Trophoblast cell (in vitro differentiated cells and primary cell): Measurements from ENCODE around the gene MEOX2.

ENCODE experiments used
- DNase-seq, 2 donors: peaks; one replicate each; pipeline ENCODE4 v3.0.0-alpha.2; 2016
- H2AFZ ChIP-seq: 2 replicates; pipeline ENCODE4 v1.6.1; 2013; ENCODE audit warnings: low read length, moderate library complexity, mild to moderate bottlenecking; ENCODE audit not compliant: insufficient read depth, poor library complexity
- H2AK5ac ChIP-seq: 2 replicates; pipeline ENCODE4 v1.6.1; 2013; ENCODE audit warnings: mild to moderate bottlenecking, low read length
- H2BK120ac ChIP-seq: 2 replicates; pipeline ENCODE4 v1.6.1; 2013; ENCODE audit warnings: low read length, mild to moderate bottlenecking, moderate library complexity; ENCODE audit not compliant: insufficient read depth, poor library complexity
- H2BK12ac ChIP-seq: 2 replicates; pipeline ENCODE4 v1.6.1; 2013; ENCODE audit warnings: mild to moderate bottlenecking, low read length, moderate library complexity
- H2BK5ac ChIP-seq: 2 replicates; pipeline ENCODE4 v1.6.1; 2013; ENCODE audit warnings: low read length, low read depth, moderate library complexity, mild to moderate bottlenecking; ENCODE audit not compliant: poor library complexity
- H3K14ac ChIP-seq: 2 replicates; pipeline ENCODE4 v1.6.1; 2013; ENCODE audit warnings: mild to moderate bottlenecking, low read length
- H3K18ac ChIP-seq: 2 replicates; pipeline ENCODE4 v1.6.1; 2013; ENCODE audit warnings: mild to moderate bottlenecking, low read length
- H3K23ac ChIP-seq: 2 replicates; pipeline ENCODE4 v1.6.1; 2013; ENCODE audit warnings: low read length
- H3K27ac ChIP-seq: 2 replicates; pipeline ENCODE4 v1.5.1; 2013; ENCODE audit warnings: low read depth, mild to moderate bottlenecking, inconsistent platforms, low read length, moderate library complexity
- H3K27me3 ChIP-seq: 2 replicates; pipeline ENCODE4 v1.6.1; 2013; ENCODE audit warnings: inconsistent platforms, mild to moderate bottlenecking, low read length, moderate library complexity; ENCODE audit not compliant: insufficient read depth
- H3K36me3 ChIP-seq, 2 experiments: 1 replicate in 1 of 2; 2 replicates in 1 of 2; pipeline ENCODE4 v1.6.1; 2013; ENCODE audit warnings: low read length in 2 of 2, mild to moderate bottlenecking in 2 of 2, moderate library complexity in 1 of 2; ENCODE audit not compliant: insufficient read depth in 2 of 2, control insufficient read depth in 1 of 2
- H3K4ac ChIP-seq: 2 replicates; pipeline ENCODE4 v1.6.1; 2013; ENCODE audit warnings: low read depth, mild to moderate bottlenecking, low read length, moderate library complexity
- H3K4me1 ChIP-seq, 2 experiments: 1 replicate in 1 of 2; 2 replicates in 1 of 2; pipeline ENCODE4 v1.6.1; 2013; ENCODE audit warnings: low read length in 2 of 2, mild to moderate bottlenecking in 2 of 2, moderate library complexity in 1 of 2; ENCODE audit not compliant: insufficient read depth in 2 of 2, control insufficient read depth in 1 of 2
- H3K4me2 ChIP-seq: 2 replicates; pipeline ENCODE4 v1.6.1; 2013; ENCODE audit warnings: inconsistent platforms, mild to moderate bottlenecking, low read length, moderate library complexity
- H3K4me3 ChIP-seq: 2 replicates; pipeline ENCODE4 v1.5.1; 2013; ENCODE audit warnings: mild to moderate bottlenecking, low read depth, low read length, inconsistent platforms
- H3K79me1 ChIP-seq: one replicate; pipeline ENCODE4 v1.6.1; 2013; ENCODE audit warnings: low read length
- H3K79me2 ChIP-seq: 2 replicates; pipeline ENCODE4 v1.6.1; 2013; ENCODE audit warnings: low read length, mild to moderate bottlenecking; ENCODE audit not compliant: control insufficient read depth, insufficient read depth, poor library complexity
- H3K9ac ChIP-seq: 2 replicates; pipeline ENCODE4 v1.6.1; 2013; ENCODE audit warnings: mild to moderate bottlenecking, low read length
- H3K9me3 ChIP-seq: 2 replicates; pipeline ENCODE4 v1.6.1; 2013; ENCODE audit warnings: low read depth, mild to moderate bottlenecking, control low read depth, inconsistent platforms, low read length; ENCODE audit not compliant: insufficient read depth
- H4K12ac ChIP-seq: 2 replicates; pipeline ENCODE4 v1.6.1; 2013; ENCODE audit warnings: low read depth, mild to moderate bottlenecking, low read length, moderate library complexity
- H4K8ac ChIP-seq: 2 replicates; pipeline ENCODE4 v1.6.1; 2013; ENCODE audit warnings: low read depth, mild to moderate bottlenecking, low read length, moderate library complexity
- H4K91ac ChIP-seq: one replicate; pipeline ENCODE4 v1.6.1; 2013; ENCODE audit warnings: low read depth, mild to moderate bottlenecking, low read length, moderate library complexity
- WGBS: extraction: QIAGEN DNeasy Blood & Tissue Kit; methylation state at CpG from one replicate; pipeline ENCODE4 v1.1.7; 2013; ENCODE audit warnings: missing lambda C conversion rate; ENCODE audit not compliant: insufficient read length, insufficient coverage; ENCODE audit errors: extremely low coverage; 5-methylcytosine and 5-hydroxymethylcytosine counted together

The MEOX2 gene

GRCh38 chr7:15707570-15707969 lies 21.1 kb upstream of the MEOX2 start:
- H3K4me2 ChIP-seq, result no peak overlapping the region
- no peak overlapping the region for H2BK5ac ChIP-seq
- no peak overlapping the region for H4K12ac ChIP-seq
- no peaks in the 10 kb centered on the region for H3K9me3 ChIP-seq
- no peak overlapping the region for H3K4ac ChIP-seq
- no peak overlapping the region for H2AK5ac ChIP-seq
- no peak overlapping the region for H3K9ac ChIP-seq
- no peak overlapping the region for H2BK120ac ChIP-seq
- H3K18ac ChIP-seq, result no peak overlapping the region
- no peaks in the 10 kb centered on the region for H3K79me2 ChIP-seq
- no peak for DNase-seq
- H3K14ac ChIP-seq, result no peak overlapping the region
- H3K23ac ChIP-seq, result no peak overlapping the region
- H3K27ac ChIP-seq, result no peak overlapping the region
- no peaks in the 10 kb centered on the region for H3K36me3 ChIP-seq
- no peak overlapping the region for H4K91ac ChIP-seq
- no peaks in the 10 kb centered on the region for H3K4me1 ChIP-seq
- H3K4me3 ChIP-seq, result no peak overlapping the region
- no peak overlapping the region for H4K8ac ChIP-seq
- no peaks in the 10 kb centered on the region for H3K27me3 ChIP-seq
- no CpG with 5 or more reads among the region's 1 CpG for WGBS
- no peaks in the 10 kb centered on the region for H3K79me1 ChIP-seq
- H2AFZ ChIP-seq, result no peak overlapping the region
- no peak overlapping the region for H2BK12ac ChIP-seq

DNA sequence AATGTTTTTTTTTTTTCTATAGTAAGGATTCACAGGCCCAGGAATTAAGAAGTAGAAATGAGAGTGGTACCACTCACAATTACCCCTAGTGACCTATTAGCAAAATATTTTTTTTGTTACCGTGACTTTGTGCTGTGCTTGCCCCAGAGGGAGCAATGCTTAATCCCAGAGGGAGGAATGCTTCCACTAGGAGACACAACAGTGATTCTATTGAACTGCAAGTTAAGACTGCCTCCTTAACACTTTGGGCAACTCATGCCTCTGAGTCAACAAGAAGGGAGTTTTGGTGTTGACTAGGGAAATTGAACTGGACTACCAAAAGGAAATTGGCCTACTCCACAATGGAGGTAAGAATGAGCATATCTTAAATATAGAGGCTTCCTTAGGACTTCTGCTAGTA lies 17.2 kb upstream of the MEOX2 start:
- H3K4ac ChIP-seq, result no peak overlapping the region
- no peak overlapping the region for H3K9ac ChIP-seq
- no peaks in the 10 kb centered on the region for H3K79me1 ChIP-seq
- no peak overlapping the region for H2BK12ac ChIP-seq
- no peak overlapping the region for H2AFZ ChIP-seq
- H3K36me3 ChIP-seq, result no peaks in the 10 kb centered on the region
- no CpG with 5 or more reads among the region's 1 CpG for WGBS
- H4K8ac ChIP-seq, result no peak overlapping the region
- H4K12ac ChIP-seq, result no peak overlapping the region
- no peak overlapping the region for H2BK5ac ChIP-seq
- H3K4me2 ChIP-seq, result no peak overlapping the region
- no peak overlapping the region for H3K18ac ChIP-seq
- no peak overlapping the region for H2AK5ac ChIP-seq
- H3K14ac ChIP-seq, result no peak overlapping the region
- no peak for DNase-seq
- H3K9me3 ChIP-seq, result no peaks in the 10 kb centered on the region
- H3K27ac ChIP-seq, result no peak overlapping the region
- H2BK120ac ChIP-seq, result no peak overlapping the region
- no peak overlapping the region for H4K91ac ChIP-seq
- no peaks in the 10 kb centered on the region for H3K4me1 ChIP-seq
- H3K23ac ChIP-seq, result no peak overlapping the region
- H3K27me3 ChIP-seq, result no peaks in the 10 kb centered on the region
- no peak overlapping the region for H3K4me3 ChIP-seq
- no peaks in the 10 kb centered on the region for H3K79me2 ChIP-seq

GRCh38 chr7:15692501-15693020 lies 6.1 kb upstream of the MEOX2 start:
- no CpG with 5 or more reads among the region's 5 CpGs for WGBS
- Histone ChIP-seq H3K4me2 (no peak overlapping the region), H4K8ac (no peak overlapping the region)

DNA sequence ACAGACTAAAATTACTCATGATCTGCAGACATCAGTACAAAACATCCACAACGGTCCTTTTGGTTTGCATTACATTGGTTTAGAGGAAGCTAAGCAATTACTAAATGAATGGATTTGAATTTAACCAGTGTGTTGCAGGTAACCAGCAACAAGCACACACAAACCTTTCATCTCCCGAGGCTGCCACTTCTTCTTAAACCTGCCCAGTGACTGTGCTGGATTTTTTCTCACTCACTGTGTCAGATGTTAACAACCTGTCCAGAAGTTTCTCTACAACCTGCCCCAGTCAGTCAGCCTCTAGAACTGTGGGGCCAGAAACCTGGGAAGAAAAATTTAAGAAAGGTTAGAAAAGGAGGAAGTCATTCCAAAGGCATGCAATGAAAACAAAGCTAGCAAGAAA lies 2.4 kb upstream of the MEOX2 start:
- no peaks in the 10 kb centered on the region for H3K79me1 ChIP-seq
- no peak for DNase-seq

More at GRCh38 chr7:15692501-15693020, 6.1 kb upstream of the MEOX2 start:
- Histone ChIP-seq H3K23ac (no peak overlapping the region), H2AFZ (no peak overlapping the region), H2BK12ac (no peak overlapping the region), H3K14ac (no peak overlapping the region), H4K12ac (no peak overlapping the region), H2AK5ac (no peak overlapping the region), H3K4me3 (no peak overlapping the region), H3K18ac (no peak overlapping the region), H3K4ac (no peak overlapping the region), H2BK120ac (no peak overlapping the region), H2BK5ac (no peak overlapping the region), H3K36me3 (no peaks in the 10 kb centered on the region), H3K27ac (no peak overlapping the region), H4K91ac (no peak overlapping the region), H3K9ac (no peak overlapping the region), H3K79me1 (no peaks in the 10 kb centered on the region), H3K4me1 (peaks cover 0 to 2% of the 10 kb centered on the region in 2 experiments), H3K79me2 (no peaks in the 10 kb centered on the region), H3K9me3 (no peaks in the 10 kb centered on the region), H3K27me3 (peaks cover 9% of the 10 kb centered on the region)
- DNase-seq, result no peak

More for the DNA sequence above, 2.4 kb upstream of the MEOX2 start:
- H2BK120ac ChIP-seq, result no peak overlapping the region
- no peaks in the 10 kb centered on the region for H3K79me2 ChIP-seq
- no peak overlapping the region for H4K91ac ChIP-seq
- H3K14ac ChIP-seq, result no peak overlapping the region
- no peak overlapping the region for H3K27ac ChIP-seq
- peaks cover 7 to 13% of the 10 kb centered on the region in 2 experiments for H3K4me1 ChIP-seq
- H3K9me3 ChIP-seq, result peaks cover 5% of the 10 kb centered on the region
- no peak overlapping the region for H2BK5ac ChIP-seq
- H4K12ac ChIP-seq, result no peak overlapping the region
- no peak overlapping the region for H3K18ac ChIP-seq
- H2BK12ac ChIP-seq, result no peak overlapping the region
- no CpG with 5 or more reads among the region's 2 CpGs for WGBS
- H3K23ac ChIP-seq, result no peak overlapping the region
- peaks cover 36% of the 10 kb centered on the region for H3K27me3 ChIP-seq
- H3K4me2 ChIP-seq, result no peak overlapping the region
- H2AFZ ChIP-seq, result no peak overlapping the region
- H3K4ac ChIP-seq, result no peak overlapping the region
- no peak overlapping the region for H2AK5ac ChIP-seq
- no peak overlapping the region for H3K4me3 ChIP-seq
- H3K9ac ChIP-seq, result no peak overlapping the region
- no peaks in the 10 kb centered on the region for H3K36me3 ChIP-seq
- H4K8ac ChIP-seq, result no peak overlapping the region
